Right atrium auricular region (tissue), 2 donors: Measurements from ENCODE around the gene TUBE1. TPM values are rescaled to one million over a fixed set of nuclear protein-coding genes. Genes with fewer than 3 reads are reported as not detected.
"Not testable (repeated sequence)": the region's sequence is repeated elsewhere in the genome, so short reads cannot be mapped to it uniquely, and the experiment has no call there.

Source experiments
- DNase-seq: peaks from one replicate; pipeline ENCODE4 v3.0.0-alpha.2; 2019; ENCODE audit warnings: low spot score
- H3K27ac ChIP-seq, 2 donors: fragments of 200-600 bp; sonication (generic); 1 replicate in 1 of 2; 2 replicates in 1 of 2; pipeline ENCODE4 v1.5.1; 2016 to 2019
- H3K27me3 ChIP-seq, 2 donors: fragments of 200-600 bp; sonication (generic); one replicate each; pipeline versions ENCODE4 v1.5.1 to v1.6.0; 2017 to 2019
- H3K36me3 ChIP-seq: fragments of 200-600 bp; sonication (generic); one replicate; pipeline ENCODE4 v1.5.1; 2016
- H3K4me1 ChIP-seq, 2 donors: fragments of 200-600 bp; sonication (generic); one replicate each; pipeline versions ENCODE4 v1.5.1 to v1.6.0; 2017 to 2019
- H3K4me3 ChIP-seq, 2 donors: fragments of 200-600 bp; sonication (generic); 1 replicate in 1 of 2; 2 replicates in 1 of 2; pipeline ENCODE4 v1.5.1; 2017 to 2019; ENCODE audit warnings: mild to moderate bottlenecking in 1 of 2, moderate library complexity in 1 of 2
- H3K9me3 ChIP-seq, 2 donors: fragments of 200-600 bp; sonication (generic); one replicate each; pipeline ENCODE4 v1.5.1; 2019
- CTCF ChIP-seq, 2 donors: fragments of 200-600 bp; sonication (generic); IDR thresholded peaks; one replicate each; pipeline ENCODE4 v1.5.1; 2019; ENCODE audit warnings: antibody characterized with exemption in 2 of 2
- total RNA-seq, 2 donors: library from RNA; depleted of rRNA; stranded (reverse); fragments of >200 nt; gene quantifications; one replicate each; pipeline ENCODE4 v1.1.0, GENCODE V29; 2016

The TUBE1 gene
- total RNA-seq, 2 donors from 2014 or later = 19.0 to 32.3 TPM

DNA sequence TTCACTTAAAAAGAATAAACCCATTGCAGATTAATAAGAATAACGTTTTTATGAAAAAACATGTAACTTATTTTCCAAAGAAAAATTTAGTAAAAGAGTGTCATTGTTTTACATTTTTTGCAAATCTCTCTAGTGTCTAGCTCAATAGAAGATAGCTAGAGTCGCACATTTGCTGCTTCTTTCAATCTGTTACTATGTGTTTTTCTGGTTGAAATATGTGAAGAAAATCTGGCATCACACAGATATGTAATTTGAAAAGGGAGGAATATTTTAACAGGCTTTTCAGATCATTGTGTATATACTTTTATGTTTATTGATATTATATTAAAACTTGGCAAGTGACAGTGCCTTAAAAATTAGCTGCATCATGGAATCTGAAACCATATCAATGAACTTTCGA lies 24.3 kb downstream of the TUBE1 start:
- Histone ChIP-seq H3K9me3 (no peaks in the 10 kb centered on the region), H3K36me3 (no peaks in the 10 kb centered on the region), H3K4me3 (no peak overlapping the region), H3K27me3 (no peaks in the 10 kb centered on the region), H3K27ac (no peak overlapping the region), H3K4me1 (no peaks in the 10 kb centered on the region)
- DNase-seq = no peak
- TF ChIP-seq CTCF (IDR thresholded peaks at IDR 0.05) = no peak

GRCh38 chr6:112061605-112062004 lies 25.7 kb downstream of the TUBE1 start:
- Histone ChIP-seq H3K36me3 (no peaks in the 10 kb centered on the region), H3K27me3 (no peaks in the 10 kb centered on the region), H3K4me1 (no peaks in the 10 kb centered on the region), H3K4me3 (no peak overlapping the region), H3K27ac (no peak overlapping the region), H3K9me3 (no peaks in the 10 kb centered on the region)
- no peak for DNase-seq
- TF ChIP-seq CTCF (IDR thresholded peaks at IDR 0.05) = no peak

GRCh38 chr6:112058243-112059032 lies 28.8 kb downstream of the TUBE1 start:
- TF ChIP-seq CTCF (IDR thresholded peaks at IDR 0.05) = no peak
- Histone ChIP-seq H3K27me3 (no peaks in the 10 kb centered on the region), H3K4me1 (no peaks in the 10 kb centered on the region), H3K9me3 (no peaks in the 10 kb centered on the region), H3K27ac (no peak overlapping the region), H3K36me3 (no peaks in the 10 kb centered on the region), H3K4me3 (no peak overlapping the region)
- no peak for DNase-seq

- no peaks in the 10 kb centered on the region for H3K4me1 ChIP-seq
- no peaks in the 10 kb centered on the region for H3K27me3 ChIP-seq
- no peaks in the 10 kb centered on the region for H3K36me3 ChIP-seq
- H3K4me3 ChIP-seq = no peak overlapping the region
- no peaks in the 10 kb centered on the region for H3K9me3 ChIP-seq
- H3K27ac ChIP-seq = no peak overlapping the region
- TF ChIP-seq CTCF (IDR thresholded peaks at IDR 0.05) = no peak
- DNase-seq = no peak
These were observed 32.6 kb downstream of the TUBE1 start for GRCh38 chr6:112054555-112055190.

DNA sequence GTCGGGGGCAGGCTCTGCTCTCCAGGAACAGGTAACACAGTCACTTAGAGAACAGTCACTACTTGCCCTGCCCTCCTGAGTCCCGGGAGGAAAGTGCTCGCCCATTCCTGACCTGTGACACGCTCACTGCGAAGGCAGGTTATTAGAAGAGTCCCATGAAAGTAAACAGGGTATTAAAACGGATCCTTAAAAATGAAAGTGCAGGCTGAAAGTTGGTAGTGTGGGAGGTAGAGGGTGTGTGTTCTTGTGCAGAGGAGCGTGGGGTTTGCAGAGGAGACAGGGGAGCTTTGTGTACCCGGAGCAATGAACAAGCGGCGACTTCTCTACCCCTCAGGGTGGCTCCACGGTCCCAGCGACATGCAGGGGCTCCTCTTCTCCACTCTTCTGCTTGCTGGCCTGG lies 33.3 kb downstream of the TUBE1 start, which contains the start of gene CCN6:
Gene CCN6, plus strand, starts transcription at position 104 of the 400 bp plus-strand sequence. Its CDS starts 254 bp downstream, at position 358.
- H3K4me1 ChIP-seq = no peaks in the 10 kb centered on the region
- H3K27ac ChIP-seq = no peak within 1 kb of the TSS
- DNase-seq = no peak
- no peak for TF ChIP-seq CTCF (IDR thresholded peaks at IDR 0.05)
- no peaks in the 10 kb centered on the region for H3K27me3 ChIP-seq
- no peaks in the 10 kb centered on the region for H3K9me3 ChIP-seq
- no peak within 1 kb of the TSS for H3K4me3 ChIP-seq
- H3K36me3 ChIP-seq = no peaks in the 10 kb centered on the region

DNA sequence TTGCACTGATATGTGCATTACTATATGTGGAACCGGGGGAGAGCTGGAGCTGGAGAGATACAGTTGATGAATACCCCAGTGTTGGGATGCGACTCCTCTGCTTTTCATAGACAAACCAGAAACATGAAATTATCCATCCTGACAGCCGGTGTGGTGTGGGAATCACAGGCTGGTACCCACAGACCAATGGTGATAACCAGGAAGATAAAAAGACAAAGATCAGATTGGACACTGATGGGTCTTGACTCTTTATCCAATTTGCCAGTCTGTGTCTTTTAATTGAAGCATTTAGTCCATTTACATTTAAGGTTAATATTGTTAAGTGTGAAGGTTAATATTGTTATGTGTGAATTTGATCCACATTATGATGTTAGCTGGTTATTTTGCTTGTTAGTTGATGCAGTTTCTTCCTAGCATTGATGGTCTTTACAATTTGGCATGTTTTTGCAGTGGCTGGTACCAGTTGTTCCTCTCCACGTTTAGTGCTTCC lies 36.0 kb downstream of the TUBE1 start:
- H3K4me1 ChIP-seq, H3K4me3 ChIP-seq, H3K36me3 ChIP-seq, DNase-seq, H3K27ac ChIP-seq, H3K27me3 ChIP-seq, H3K9me3 ChIP-seq: not testable (repeated sequence)
